H9 (cell line): ENCODE measurements around the gene ATAD2B. TPM values are rescaled to one million over a fixed set of nuclear protein-coding genes. Genes with fewer than 3 reads are reported as not detected.

ENCODE experiments used
- DNase-seq: peaks from one replicate; pipeline ENCODE4 v3.0.0-alpha.2; 2017
- H2AFZ ChIP-seq: one replicate; pipeline ENCODE4 v1.6.1; 2013; ENCODE audit warnings: mild to moderate bottlenecking, low read length, control low read depth, moderate library complexity
- H2AK5ac ChIP-seq: 2 replicates; pipeline ENCODE4 v1.6.1; 2013; ENCODE audit warnings: low read length, control low read depth, mixed read lengths; ENCODE audit not compliant: insufficient read length
- H2BK120ac ChIP-seq: one replicate; pipeline ENCODE4 v1.6.1; 2013; ENCODE audit warnings: low read depth, mild to moderate bottlenecking, low read length, control low read depth, inconsistent platforms; ENCODE audit not compliant: poor library complexity, severe bottlenecking
- H2BK12ac ChIP-seq: 2 replicates; pipeline ENCODE4 v1.6.1; 2013; ENCODE audit warnings: low read length, control low read depth, mixed read lengths, low read depth; ENCODE audit not compliant: insufficient read length
- H2BK15ac ChIP-seq: 2 replicates; pipeline ENCODE4 v1.6.1; 2013; ENCODE audit warnings: low read depth, low read length, control low read depth
- H2BK20ac ChIP-seq: one replicate; pipeline ENCODE4 v1.6.1; 2013; ENCODE audit warnings: low read depth, mild to moderate bottlenecking, low read length, control low read depth, inconsistent platforms; ENCODE audit not compliant: poor library complexity, severe bottlenecking
- H2BK5ac ChIP-seq: 2 replicates; pipeline ENCODE4 v1.6.1; 2013; ENCODE audit warnings: low read length, control low read depth, mixed read lengths; ENCODE audit not compliant: insufficient read length
- H3K14ac ChIP-seq: 2 replicates; pipeline ENCODE4 v1.6.1; 2013; ENCODE audit warnings: low read length, control low read depth; ENCODE audit not compliant: insufficient read depth
- H3K18ac ChIP-seq: 2 replicates; pipeline ENCODE4 v1.6.1; 2013; ENCODE audit warnings: low read depth, mild to moderate bottlenecking, mixed read lengths, low read length, control low read depth; ENCODE audit not compliant: insufficient read length
- H3K23ac ChIP-seq: 2 replicates; pipeline ENCODE4 v1.6.1; 2013; ENCODE audit warnings: low read length, control low read depth, mixed read lengths, low read depth; ENCODE audit not compliant: insufficient read length
- H3K23me2 ChIP-seq: 2 replicates; pipeline ENCODE4 v1.6.1; 2013; ENCODE audit warnings: low read depth, mild to moderate bottlenecking, mixed read lengths, low read length, control low read depth; ENCODE audit not compliant: insufficient read length, poor library complexity, severe bottlenecking
- H3K27ac ChIP-seq: 2 replicates; pipeline ENCODE4 v1.5.1; 2013; ENCODE audit warnings: low read length, control low read depth, mixed read lengths, low read depth; ENCODE audit not compliant: insufficient read length
- H3K27me3 ChIP-seq: 2 replicates; pipeline ENCODE4 v1.6.1; 2013; ENCODE audit warnings: low read length, control low read depth, inconsistent platforms; ENCODE audit not compliant: insufficient read depth
- H3K4ac ChIP-seq: 2 replicates; pipeline ENCODE4 v1.6.1; 2013; ENCODE audit warnings: low read depth, mild to moderate bottlenecking, control low read depth, inconsistent platforms, low read length, moderate library complexity
- H3K4me1 ChIP-seq: 2 replicates; pipeline ENCODE4 v1.6.1; 2013; ENCODE audit warnings: low read length, control low read depth, inconsistent platforms; ENCODE audit not compliant: insufficient read depth
- H3K4me2 ChIP-seq: 2 replicates; pipeline ENCODE4 v1.6.1; 2013; ENCODE audit warnings: low read length, control low read depth, mixed read lengths; ENCODE audit not compliant: insufficient read length, insufficient read depth
- H3K56ac ChIP-seq: 2 replicates; pipeline ENCODE4 v1.6.1; 2013; ENCODE audit warnings: low read depth, mild to moderate bottlenecking, mixed read lengths, low read length, control low read depth; ENCODE audit not compliant: insufficient read length
- H3K79me1 ChIP-seq: 2 replicates; pipeline ENCODE4 v1.6.1; 2013; ENCODE audit warnings: low read depth, mild to moderate bottlenecking, moderate library complexity, low read length, control low read depth, inconsistent platforms; ENCODE audit not compliant: insufficient read depth, poor library complexity, severe bottlenecking
- H3K79me2 ChIP-seq: 2 replicates; pipeline ENCODE4 v1.6.1; 2013; ENCODE audit warnings: low read length, control low read depth, inconsistent platforms; ENCODE audit not compliant: insufficient read depth
- H3K9ac ChIP-seq: 2 replicates; pipeline ENCODE4 v1.6.1; 2013; ENCODE audit warnings: low read length, control low read depth, mixed read lengths; ENCODE audit not compliant: insufficient read length; ENCODE audit errors: extremely low read depth
- H3K9me3 ChIP-seq: one replicate; pipeline ENCODE4 v1.6.1; 2013; ENCODE audit warnings: low read depth, low read length, inconsistent platforms; ENCODE audit not compliant: control insufficient read depth
- H3T11ph ChIP-seq: one replicate; pipeline ENCODE4 v1.6.1; 2013; ENCODE audit warnings: mild to moderate bottlenecking, low read length, control low read depth, inconsistent platforms
- H4K20me1 ChIP-seq: one replicate; pipeline ENCODE4 v1.6.1; 2013; ENCODE audit not compliant: control insufficient read depth, insufficient read length, insufficient read depth
- H4K5ac ChIP-seq: 2 replicates; pipeline ENCODE4 v1.6.1; 2013; ENCODE audit warnings: low read depth, mild to moderate bottlenecking, mixed read lengths, low read length, control low read depth; ENCODE audit not compliant: insufficient read length
- H4K8ac ChIP-seq: replicated peaks from 2 replicates; pipeline ENCODE4 v1.6.1; 2013; ENCODE audit warnings: low read length, control low read depth, mixed read lengths, low read depth; ENCODE audit not compliant: insufficient read length
- H4K91ac ChIP-seq: 2 replicates; pipeline ENCODE4 v1.6.1; 2013; ENCODE audit warnings: low read depth, mild to moderate bottlenecking, moderate library complexity, mixed read lengths, low read length, control low read depth; ENCODE audit not compliant: insufficient read length
- H3K27ac Mint-ChIP-seq, 3 experiments: 2 replicates in 2 of 3; 3 replicates in 1 of 3; pipeline ENCODE4 v1.8.0; 2020 to 2021; ENCODE audit warnings: mixed read lengths in 3 of 3, mild to moderate bottlenecking in 1 of 3, moderate library complexity in 1 of 3
- H3K27me3 Mint-ChIP-seq: 2 replicates; pipeline ENCODE4 v1.8.0; 2021; ENCODE audit warnings: low read depth, mild to moderate bottlenecking, moderate library complexity, mixed read lengths
- H3K36me3 Mint-ChIP-seq, 3 experiments: 2 replicates in 2 of 3; 3 replicates in 1 of 3; pipeline ENCODE4 v1.8.0; 2020 to 2021; ENCODE audit warnings: low read depth in 3 of 3, mixed read lengths in 3 of 3; ENCODE audit not compliant: insufficient read depth in 1 of 3
- H3K4me1 Mint-ChIP-seq, 2 experiments: 2 replicates each; pipeline ENCODE4 v1.8.0; 2020; ENCODE audit warnings: mixed read lengths in 2 of 2
- H3K4me3 Mint-ChIP-seq, 2 experiments: 2 replicates in 1 of 2; 3 replicates in 1 of 2; pipeline ENCODE4 v1.8.0; 2020 to 2021; ENCODE audit warnings: mild to moderate bottlenecking in 2 of 2, mixed read lengths in 2 of 2, moderate library complexity in 1 of 2
- H3K9me3 Mint-ChIP-seq, 2 experiments: 2 replicates in 1 of 2; 3 replicates in 1 of 2; pipeline ENCODE4 v1.8.0; 2020; ENCODE audit warnings: mild to moderate bottlenecking in 2 of 2, mixed read lengths in 2 of 2, moderate library complexity in 1 of 2
- CTCF ChIP-seq: fragments of 200-600 bp; sonication (generic); conservative IDR thresholded peaks from 3 replicates; pipeline ENCODE4 v1.8.0; 2021; ENCODE audit warnings: antibody characterized with exemption, mild to moderate bottlenecking
- WGBS: extraction: QIAGEN DNeasy Blood & Tissue Kit; methylation state at CpG from one replicate; pipeline ENCODE4 v1.1.7; 2013; ENCODE audit warnings: missing lambda C conversion rate, low lambda C conversion rate, mixed read lengths; ENCODE audit not compliant: insufficient read length; ENCODE audit errors: extremely low coverage; 5-methylcytosine and 5-hydroxymethylcytosine counted together
- total RNA-seq: library from RNA; stranded (reverse); gene quantifications from 2 replicates; pipeline ENCODE4 v1.2.1, GENCODE V29; 2021

The ATAD2B gene
- total RNA-seq, 1 experiment from 2014 or later: 21.4 TPM

- H3K4me3 Mint-ChIP-seq: no peak overlapping the region
- Histone ChIP-seq H3K9me3 (no peaks in the 10 kb centered on the region), H3K14ac (no peak overlapping the region), H3K79me1 (no peaks in the 10 kb centered on the region), H2BK20ac (no peak overlapping the region), H2BK15ac (no peak overlapping the region), H2BK12ac (no peak overlapping the region), H3K23ac (no peak overlapping the region), H4K5ac (no peak overlapping the region), H2AFZ (no peak overlapping the region), H3K18ac (no peak overlapping the region), H3K4me1 (no peaks in the 10 kb centered on the region), H4K8ac (no peak overlapping the region), H3K27me3 (no peaks in the 10 kb centered on the region), H3K56ac (no peak overlapping the region), H3K27ac (no peak overlapping the region), H4K91ac (no peak overlapping the region), H2AK5ac (no peak overlapping the region), H3K23me2 (no peaks in the 10 kb centered on the region), H3T11ph (no peak overlapping the region), H3K9ac (no peak overlapping the region), H3K4ac (no peak overlapping the region), H3K4me2 (no peak overlapping the region), H3K79me2 (no peaks in the 10 kb centered on the region), H4K20me1 (no peaks in the 10 kb centered on the region), H2BK120ac (no peak overlapping the region), H2BK5ac (no peak overlapping the region)
- H3K9me3 Mint-ChIP-seq: no peaks in the 10 kb centered on the region
- WGBS: no CpG with 5 or more reads among the region's 2 CpGs
- H3K4me1 Mint-ChIP-seq: peaks cover 13 to 18% of the 10 kb centered on the region in 2 experiments
- no peak for DNase-seq
- peak overlapping the region in 1 of 3 experiments; percentile 82; a peak in 1 of 7 replicates for H3K27ac Mint-ChIP-seq
- TF ChIP-seq CTCF: no peak
- H3K36me3 Mint-ChIP-seq: peaks cover 3 to 28% (median 19%) of the 10 kb centered on the region in 3 experiments; a peak in 5 of 7 replicates
- no peaks in the 10 kb centered on the region for H3K27me3 Mint-ChIP-seq
Measured at GRCh38 chr2:23859234-23859633, 67.7 kb downstream of the ATAD2B start.
